Neural cell (in vitro differentiated cells): ENCODE results near the gene PNO1.

Experiments
- CTCF ChIP-seq: fragments of 450-650 bp; IDR thresholded peaks from 2 replicates; pipeline ENCODE4 v1.5.1; 2014; ENCODE audit warnings: antibody characterized with exemption, mild to moderate bottlenecking, moderate library complexity; ENCODE audit not compliant: poor library complexity, severe bottlenecking
- EP300 ChIP-seq: fragments of 450-650 bp; conservative IDR thresholded peaks from 2 replicates; pipeline ENCODE4 v1.6.1; 2014; ENCODE audit warnings: antibody characterized with exemption, mild to moderate bottlenecking, moderate library complexity; ENCODE audit not compliant: poor library complexity, severe bottlenecking
- EZH2 ChIP-seq: fragments of 200-600, 300-800 bp; shearing (Covaris generic), sonication (generic); IDR thresholded peaks from 2 replicates; pipeline ENCODE4 v1.6.1; 2014; ENCODE audit warnings: antibody characterized with exemption, low read length, borderline replicate concordance, mild to moderate bottlenecking; ENCODE audit not compliant: insufficient read depth, poor library complexity, severe bottlenecking
- MXI1 ChIP-seq: fragments of 450-650 bp; conservative IDR thresholded peaks from 2 replicates; pipeline ENCODE4 v1.6.1; 2014; ENCODE audit warnings: antibody characterized with exemption, mild to moderate bottlenecking; ENCODE audit not compliant: poor library complexity, severe bottlenecking
- POLR2AphosphoS5 ChIP-seq: IDR thresholded peaks from 2 replicates; pipeline ENCODE4 v1.6.1; 2012
- SMC3 ChIP-seq: fragments of 450-650 bp; conservative IDR thresholded peaks from 2 replicates; pipeline ENCODE4 v1.6.1; 2014; ENCODE audit warnings: antibody characterized with exemption, mild to moderate bottlenecking, moderate library complexity; ENCODE audit not compliant: poor library complexity
- TAF1 ChIP-seq: IDR thresholded peaks from 2 replicates; pipeline ENCODE4 v1.6.1; 2012; ENCODE audit warnings: low read depth

- TF ChIP-seq CTCF (no peak), SMC3 (no peak), EZH2 (no peak), MXI1 (no peak), EP300 (no peak), POLR2AphosphoS5 (no peak), TAF1 (no peak)
Observed at GRCh38 chr2:68157002-68157401, 686 bp upstream of the PNO1 start.
